ENCODE data around the gene CD109. TPM values are rescaled to one million over a fixed set of nuclear protein-coding genes. Genes with fewer than 3 reads are reported as not detected.
"Not testable (repeated sequence)": the region's sequence is repeated elsewhere in the genome, so short reads cannot be mapped to it uniquely, and the experiment has no call there.

The CD109 gene
- total RNA-seq, 1 experiment from 2014 or later, result 3.2 TPM

DNA sequence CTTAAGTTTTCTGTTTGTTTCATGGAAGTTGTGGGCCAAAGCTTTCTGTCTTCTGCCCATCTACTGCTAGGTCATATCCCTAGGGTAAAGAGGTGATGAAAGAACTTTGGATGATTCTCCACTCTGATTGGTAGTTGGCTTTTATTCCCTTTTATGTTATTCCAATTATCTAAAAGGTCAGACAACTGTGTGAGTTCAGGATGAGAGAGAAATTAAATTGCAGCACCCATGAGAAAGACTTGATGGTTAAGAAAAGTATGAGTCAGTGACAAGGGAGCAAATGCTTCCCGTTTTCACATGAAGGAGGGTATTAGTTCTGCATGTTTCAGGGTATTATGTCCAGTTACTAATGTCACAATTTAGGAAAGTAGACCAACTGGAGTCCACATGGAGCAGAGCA lies 136.3 kb downstream of the CD109 start:
- Histone ChIP-seq H3T11ph (ENCODE audit: low read length) (no peak overlapping the region), H3K18ac (ENCODE audit: insufficient read length, low read depth, low read length) (no peak overlapping the region), H2AFZ (ENCODE audit: low read length) (no peak overlapping the region), H2BK15ac (ENCODE audit: low read depth, low read length) (no peak overlapping the region), H3K79me1 (ENCODE audit: insufficient read depth, low read depth, low read length, poor library complexity, severe bottlenecking) (no peaks in the 10 kb centered on the region), H3K27me3 (ENCODE audit: insufficient read depth, low read length) (no peaks in the 10 kb centered on the region), H3K56ac (ENCODE audit: insufficient read length, low read depth, low read length) (no peak overlapping the region), H3K27ac (ENCODE audit: insufficient read length, low read depth, low read length) (no peak overlapping the region), H2BK12ac (ENCODE audit: insufficient read length, low read depth, low read length) (no peak overlapping the region), H3K9ac (ENCODE audit: extremely low read depth, insufficient read length, low read length) (no peak overlapping the region), H3K23me2 (ENCODE audit: insufficient read length, low read depth, low read length, poor library complexity, severe bottlenecking) (no peaks in the 10 kb centered on the region), H2AK5ac (ENCODE audit: insufficient read length, low read length) (no peak overlapping the region), H3K14ac (ENCODE audit: insufficient read depth, low read length) (no peak overlapping the region), H3K79me2 (ENCODE audit: insufficient read depth, low read length) (no peaks in the 10 kb centered on the region), H4K5ac (ENCODE audit: insufficient read length, low read depth, low read length) (no peak overlapping the region), H4K91ac (ENCODE audit: insufficient read length, low read depth, low read length) (no peak overlapping the region), H2BK20ac (ENCODE audit: low read depth, low read length, poor library complexity, severe bottlenecking) (no peak overlapping the region), H3K4me1 (ENCODE audit: insufficient read depth, low read length) (no peaks in the 10 kb centered on the region), H3K4me2 (ENCODE audit: insufficient read depth, insufficient read length, low read length) (no peak overlapping the region), H3K9me3 (ENCODE audit: control insufficient read depth, low read depth, low read length) (no peaks in the 10 kb centered on the region), H2BK120ac (ENCODE audit: low read depth, low read length, poor library complexity, severe bottlenecking) (no peak overlapping the region), H2BK5ac (ENCODE audit: insufficient read length, low read length) (no peak overlapping the region), H3K23ac (ENCODE audit: insufficient read length, low read depth, low read length) (no peak overlapping the region), H3K4ac (ENCODE audit: low read depth, low read length) (no peak overlapping the region), H4K8ac (replicated peaks; ENCODE audit: insufficient read length, low read depth, low read length) (no peak overlapping the region), H4K20me1 (ENCODE audit: control insufficient read depth, insufficient read depth, insufficient read length) (no peaks in the 10 kb centered on the region)
- Mint-ChIP-seq H3K27me3 (ENCODE audit: low read depth) (no peaks in the 10 kb centered on the region), H3K4me3 (no peak overlapping the region), H3K36me3 (ENCODE audit: insufficient read depth in 1 of 3, low read depth in 3 of 3) (no peaks in the 10 kb centered on the region), H3K4me1 (no peaks in the 10 kb centered on the region), H3K27ac (no peak overlapping the region), H3K9me3 (peaks cover 2% of the 10 kb centered on the region in 2 experiments; a peak in 3 of 5 replicates)
- no peak for DNase-seq
- no CpG with 5 or more reads among the region's 1 CpG for WGBS (ENCODE audit: extremely low coverage, insufficient read length, low lambda C conversion rate)
- TF ChIP-seq, protein P1, sequence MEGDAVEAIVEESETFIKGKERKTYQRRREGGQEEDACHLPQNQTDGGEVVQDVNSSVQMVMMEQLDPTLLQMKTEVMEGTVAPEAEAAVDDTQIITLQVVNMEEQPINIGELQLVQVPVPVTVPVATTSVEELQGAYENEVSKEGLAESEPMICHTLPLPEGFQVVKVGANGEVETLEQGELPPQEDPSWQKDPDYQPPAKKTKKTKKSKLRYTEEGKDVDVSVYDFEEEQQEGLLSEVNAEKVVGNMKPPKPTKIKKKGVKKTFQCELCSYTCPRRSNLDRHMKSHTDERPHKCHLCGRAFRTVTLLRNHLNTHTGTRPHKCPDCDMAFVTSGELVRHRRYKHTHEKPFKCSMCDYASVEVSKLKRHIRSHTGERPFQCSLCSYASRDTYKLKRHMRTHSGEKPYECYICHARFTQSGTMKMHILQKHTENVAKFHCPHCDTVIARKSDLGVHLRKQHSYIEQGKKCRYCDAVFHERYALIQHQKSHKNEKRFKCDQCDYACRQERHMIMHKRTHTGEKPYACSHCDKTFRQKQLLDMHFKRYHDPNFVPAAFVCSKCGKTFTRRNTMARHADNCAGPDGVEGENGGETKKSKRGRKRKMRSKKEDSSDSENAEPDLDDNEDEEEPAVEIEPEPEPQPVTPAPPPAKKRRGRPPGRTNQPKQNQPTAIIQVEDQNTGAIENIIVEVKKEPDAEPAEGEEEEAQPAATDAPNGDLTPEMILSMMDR (conservative IDR thresholded peaks at IDR 0.05), result no peak

DNA sequence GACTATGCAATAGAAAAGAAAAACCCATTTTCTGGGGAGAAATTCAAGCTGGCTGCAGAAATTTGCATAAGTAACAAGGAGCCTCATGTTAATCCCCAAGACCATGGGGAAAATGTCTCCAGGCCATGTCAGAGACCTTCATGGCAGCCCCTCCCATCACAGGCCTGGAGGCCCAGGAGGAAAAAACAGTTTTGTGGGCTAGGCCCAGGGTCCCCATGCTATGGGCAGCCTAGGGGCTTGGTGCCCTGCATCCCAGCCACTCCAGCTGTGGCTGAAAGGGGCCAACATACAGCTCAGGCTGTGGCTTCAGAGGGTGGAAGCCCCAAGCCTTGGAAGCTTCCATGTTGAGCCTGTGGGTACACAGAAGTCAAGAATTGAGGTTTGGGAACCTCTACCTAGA lies 148.7 kb downstream of the CD109 start:
- not testable (repeated sequence) for H3K4me1 Mint-ChIP-seq; H3K27me3 Mint-ChIP-seq (ENCODE audit: low read depth); H4K8ac ChIP-seq (replicated peaks; ENCODE audit: insufficient read length, low read depth, low read length); H3K9ac ChIP-seq (ENCODE audit: extremely low read depth, insufficient read length, low read length); H3K9me3 ChIP-seq (ENCODE audit: control insufficient read depth, low read depth, low read length); H2BK5ac ChIP-seq (ENCODE audit: insufficient read length, low read length); H3K4ac ChIP-seq (ENCODE audit: low read depth, low read length); H3K23ac ChIP-seq (ENCODE audit: insufficient read length, low read depth, low read length); H2BK15ac ChIP-seq (ENCODE audit: low read depth, low read length); H3K4me2 ChIP-seq (ENCODE audit: insufficient read depth, insufficient read length, low read length); H2AK5ac ChIP-seq (ENCODE audit: insufficient read length, low read length); H3K14ac ChIP-seq (ENCODE audit: insufficient read depth, low read length); H3K27me3 ChIP-seq (ENCODE audit: insufficient read depth, low read length); H3K27ac Mint-ChIP-seq; H3K23me2 ChIP-seq (ENCODE audit: insufficient read length, low read depth, low read length, poor library complexity, severe bottlenecking); H4K20me1 ChIP-seq (ENCODE audit: control insufficient read depth, insufficient read depth, insufficient read length); H3K79me2 ChIP-seq (ENCODE audit: insufficient read depth, low read length); H2AFZ ChIP-seq (ENCODE audit: low read length); H2BK20ac ChIP-seq (ENCODE audit: low read depth, low read length, poor library complexity, severe bottlenecking); H3K79me1 ChIP-seq (ENCODE audit: insufficient read depth, low read depth, low read length, poor library complexity, severe bottlenecking); H4K5ac ChIP-seq (ENCODE audit: insufficient read length, low read depth, low read length); H3K4me1 ChIP-seq (ENCODE audit: insufficient read depth, low read length); H3K4me3 Mint-ChIP-seq; H2BK120ac ChIP-seq (ENCODE audit: low read depth, low read length, poor library complexity, severe bottlenecking); H4K91ac ChIP-seq (ENCODE audit: insufficient read length, low read depth, low read length); H3K27ac ChIP-seq (ENCODE audit: insufficient read length, low read depth, low read length); DNase-seq; H3K56ac ChIP-seq (ENCODE audit: insufficient read length, low read depth, low read length); H2BK12ac ChIP-seq (ENCODE audit: insufficient read length, low read depth, low read length); H3T11ph ChIP-seq (ENCODE audit: low read length); H3K18ac ChIP-seq (ENCODE audit: insufficient read length, low read depth, low read length)
- Mint-ChIP-seq H3K9me3 (peaks cover 44 to 48% of the 10 kb centered on the region in 2 experiments), H3K36me3 (ENCODE audit: insufficient read depth in 1 of 3, low read depth in 3 of 3) (peaks cover 26 to 47% (median 32%) of the 10 kb centered on the region in 3 experiments)
